DOHH2 (cell line): ENCODE measurements around the gene PARVB.

Experiments used
- EZH2phosphoT487 ChIP-seq: fragments of 200-600 bp; sonication (generic); IDR thresholded peaks from 2 replicates; pipeline ENCODE4 v1.6.1; 2017; ENCODE audit warnings: borderline replicate concordance, mild to moderate bottlenecking, antibody characterized with exemption, low read length, moderate library complexity, mixed read lengths
- TF ChIP-seq, protein P1 (sequence below): fragments of 200-600 bp; sonication (generic); IDR thresholded peaks from one replicate; pipeline ENCODE4 v1.5.1; 2014; ENCODE audit warnings: antibody characterized with exemption, mild to moderate bottlenecking, low read depth, low read length; ENCODE audit not compliant: poor library complexity, severe bottlenecking

DNA sequence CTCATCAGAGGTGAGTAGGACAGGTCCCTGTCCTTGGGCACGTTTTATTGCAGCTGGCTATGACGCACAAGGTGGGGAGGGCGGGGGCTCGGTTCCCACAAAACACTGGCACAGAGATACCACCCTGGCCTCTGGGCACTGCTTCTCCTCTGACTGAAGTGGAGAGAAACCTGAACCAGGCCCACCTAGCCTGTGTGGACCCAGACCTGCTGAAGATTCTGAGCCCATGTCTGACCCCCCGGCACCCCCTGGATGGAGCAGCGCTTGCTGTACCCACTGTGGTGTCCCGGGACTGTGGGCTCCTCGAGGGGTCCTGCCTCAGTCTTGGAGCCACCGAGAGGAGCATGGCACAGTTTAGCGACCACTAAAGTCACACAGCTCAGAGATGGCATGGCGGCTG, 72.6 kb downstream of the PARVB start:
- TF ChIP-seq, protein P1, sequence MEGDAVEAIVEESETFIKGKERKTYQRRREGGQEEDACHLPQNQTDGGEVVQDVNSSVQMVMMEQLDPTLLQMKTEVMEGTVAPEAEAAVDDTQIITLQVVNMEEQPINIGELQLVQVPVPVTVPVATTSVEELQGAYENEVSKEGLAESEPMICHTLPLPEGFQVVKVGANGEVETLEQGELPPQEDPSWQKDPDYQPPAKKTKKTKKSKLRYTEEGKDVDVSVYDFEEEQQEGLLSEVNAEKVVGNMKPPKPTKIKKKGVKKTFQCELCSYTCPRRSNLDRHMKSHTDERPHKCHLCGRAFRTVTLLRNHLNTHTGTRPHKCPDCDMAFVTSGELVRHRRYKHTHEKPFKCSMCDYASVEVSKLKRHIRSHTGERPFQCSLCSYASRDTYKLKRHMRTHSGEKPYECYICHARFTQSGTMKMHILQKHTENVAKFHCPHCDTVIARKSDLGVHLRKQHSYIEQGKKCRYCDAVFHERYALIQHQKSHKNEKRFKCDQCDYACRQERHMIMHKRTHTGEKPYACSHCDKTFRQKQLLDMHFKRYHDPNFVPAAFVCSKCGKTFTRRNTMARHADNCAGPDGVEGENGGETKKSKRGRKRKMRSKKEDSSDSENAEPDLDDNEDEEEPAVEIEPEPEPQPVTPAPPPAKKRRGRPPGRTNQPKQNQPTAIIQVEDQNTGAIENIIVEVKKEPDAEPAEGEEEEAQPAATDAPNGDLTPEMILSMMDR: no peak
- no peak for TF ChIP-seq EZH2phosphoT487
